Body of pancreas (tissue), 4 donors: ENCODE measurements around the gene TSHR.

ENCODE experiments used
- POLR2A ChIP-seq, 3 donors: fragments of 450-650 bp; IDR thresholded peaks; one replicate each; pipeline ENCODE4 v1.6.1; 2016; ENCODE audit warnings: antibody characterized with exemption in 3 of 3, mild to moderate bottlenecking in 2 of 3
- TF ChIP-seq, protein P1 (sequence below), 7 experiments: fragments of 450-650 bp in 4 of 7; fragments of 200-600 bp in 3 of 7; sonication (generic) in 3 of 7; IDR thresholded peaks; one replicate each; pipeline ENCODE4 v1.5.1; 2016 to 2019; ENCODE audit warnings: antibody characterized with exemption in 7 of 7

DNA sequence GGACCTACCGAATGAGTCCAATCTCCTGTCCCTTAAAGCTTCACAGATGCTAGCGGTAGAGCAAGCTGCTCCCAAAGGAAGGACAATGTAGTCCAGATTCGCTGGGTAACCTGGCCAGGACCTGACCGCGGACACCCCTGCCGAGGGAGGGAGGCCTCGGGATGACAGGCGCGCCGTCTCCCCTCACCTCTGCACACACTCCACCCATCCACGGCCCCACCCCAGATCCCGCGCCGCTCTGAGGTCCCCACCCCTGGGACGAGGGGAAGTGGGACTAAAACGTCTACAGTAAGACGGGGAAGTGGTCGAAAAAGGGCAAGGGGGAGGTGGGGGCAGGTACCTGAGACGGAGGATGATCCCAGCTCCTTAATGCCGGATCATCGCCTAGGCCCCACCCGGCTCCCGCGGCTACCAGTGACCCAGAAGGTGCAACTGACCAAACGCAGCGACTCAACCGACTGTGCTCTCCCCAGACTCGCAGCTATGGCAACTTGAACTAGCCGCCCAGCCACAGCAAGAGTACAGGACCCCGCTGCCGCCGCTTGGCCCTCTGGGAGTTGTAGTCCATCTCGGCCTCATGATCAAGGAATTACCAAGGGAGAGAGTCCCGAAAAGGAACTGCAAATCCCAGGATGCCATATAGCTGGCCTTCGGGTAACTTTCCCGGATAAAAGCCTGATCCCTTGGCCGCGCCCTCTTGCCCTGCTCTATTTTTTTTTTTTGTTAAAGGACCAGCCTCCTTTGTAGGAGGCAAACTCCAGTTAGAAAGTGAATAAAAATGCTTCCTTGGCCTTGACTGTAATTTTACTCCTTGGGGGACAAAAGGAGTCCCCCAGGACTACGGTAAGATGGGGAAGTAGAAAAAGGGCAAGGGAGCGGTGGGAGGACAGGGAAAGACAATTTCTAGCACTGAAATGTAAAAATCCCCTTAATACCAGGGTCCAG, 13.9 kb upstream of the TSHR start, which contains the start of gene CEP128:
- TF ChIP-seq, protein P1, sequence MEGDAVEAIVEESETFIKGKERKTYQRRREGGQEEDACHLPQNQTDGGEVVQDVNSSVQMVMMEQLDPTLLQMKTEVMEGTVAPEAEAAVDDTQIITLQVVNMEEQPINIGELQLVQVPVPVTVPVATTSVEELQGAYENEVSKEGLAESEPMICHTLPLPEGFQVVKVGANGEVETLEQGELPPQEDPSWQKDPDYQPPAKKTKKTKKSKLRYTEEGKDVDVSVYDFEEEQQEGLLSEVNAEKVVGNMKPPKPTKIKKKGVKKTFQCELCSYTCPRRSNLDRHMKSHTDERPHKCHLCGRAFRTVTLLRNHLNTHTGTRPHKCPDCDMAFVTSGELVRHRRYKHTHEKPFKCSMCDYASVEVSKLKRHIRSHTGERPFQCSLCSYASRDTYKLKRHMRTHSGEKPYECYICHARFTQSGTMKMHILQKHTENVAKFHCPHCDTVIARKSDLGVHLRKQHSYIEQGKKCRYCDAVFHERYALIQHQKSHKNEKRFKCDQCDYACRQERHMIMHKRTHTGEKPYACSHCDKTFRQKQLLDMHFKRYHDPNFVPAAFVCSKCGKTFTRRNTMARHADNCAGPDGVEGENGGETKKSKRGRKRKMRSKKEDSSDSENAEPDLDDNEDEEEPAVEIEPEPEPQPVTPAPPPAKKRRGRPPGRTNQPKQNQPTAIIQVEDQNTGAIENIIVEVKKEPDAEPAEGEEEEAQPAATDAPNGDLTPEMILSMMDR (IDR thresholded peaks at IDR 0.05), result no peak
- no peak for TF ChIP-seq POLR2A (IDR thresholded peaks at IDR 0.05)
